GM12878 (cell line): ENCODE results near the gene TSC22D1.

Experiments
- CTCF ChIP-seq, 3 experiments: IDR thresholded peaks in 2 of 3; conservative IDR thresholded peaks in 1 of 3; 2 replicates each; pipeline ENCODE4 v1.5.1; 2011; ENCODE audit warnings: low read depth in 3 of 3, low read length in 3 of 3, mild to moderate bottlenecking in 3 of 3, control low read depth in 2 of 3, moderate library complexity in 2 of 3, inconsistent platforms in 1 of 3, mixed read lengths in 1 of 3; ENCODE audit not compliant: control insufficient read depth in 2 of 3, insufficient read depth in 1 of 3; ENCODE audit errors: extremely low read depth in 1 of 3
- SRF ChIP-seq, 2 experiments: IDR thresholded peaks; 2 replicates each; pipeline ENCODE4 v1.6.1; 2011; ENCODE audit warnings: low read depth in 2 of 2, low read length in 2 of 2, mild to moderate bottlenecking in 1 of 2, moderate library complexity in 1 of 2
- SUZ12 ChIP-seq: fragments of 200-600 bp; sonication (generic); IDR thresholded peaks from one replicate; pipeline ENCODE4 v1.6.1; 2018; ENCODE audit warnings: antibody characterized with exemption, mild to moderate bottlenecking; ENCODE audit not compliant: unreplicated experiment

DNA sequence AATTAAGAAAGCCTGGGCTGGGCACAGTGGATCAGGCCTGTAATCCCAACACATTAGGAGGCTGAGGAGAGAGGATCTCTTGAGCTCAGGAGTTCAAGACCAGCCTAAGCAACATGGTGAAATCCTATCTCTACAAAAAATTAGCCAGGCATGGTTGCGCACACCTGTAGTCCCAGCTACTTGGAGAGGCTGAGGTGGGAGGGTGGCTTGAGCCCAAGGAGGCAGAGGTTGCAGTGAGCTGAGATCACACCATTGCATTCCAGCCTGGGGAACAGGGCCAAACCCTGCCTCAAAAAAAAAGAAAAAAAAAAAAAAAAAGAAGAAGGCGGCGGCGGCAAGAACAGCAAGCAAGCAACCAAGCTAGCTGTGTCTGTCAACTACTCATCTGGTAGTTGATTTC is 26.7 kb downstream of the TSC22D1 start:
- TF ChIP-seq SUZ12, result no peak
- TF ChIP-seq CTCF (IDR thresholded peaks at IDR 0.05 in 2 of 3, conservative IDR thresholded peaks at IDR 0.05 in 1 of 3; ENCODE audit: control insufficient read depth in 2 of 3, extremely low read depth in 1 of 3, insufficient read depth in 1 of 3, low read depth in 3 of 3, low read length in 3 of 3), result no peak
- TF ChIP-seq SRF (IDR thresholded peaks at IDR 0.05; ENCODE audit: low read depth in 2 of 2, low read length in 2 of 2), result no peak
